NB4 (cell line): ENCODE data around the gene FCRL3.

Source experiments
- CTCF ChIP-seq: IDR thresholded peaks from one replicate; pipeline ENCODE4 v1.5.1; 2012; ENCODE audit warnings: low read depth, low read length
- POLR2A ChIP-seq: IDR thresholded peaks from 2 replicates; pipeline ENCODE4 v1.6.1; 2011; ENCODE audit warnings: mild to moderate bottlenecking; ENCODE audit not compliant: insufficient read length; ENCODE audit errors: extremely low read depth

- TF ChIP-seq CTCF (no peak), POLR2A (no peak)
Observed at GRCh38 chr1:157697781-157698569, 2.6 kb downstream of the FCRL3 start.
